C4-2B (cell line): ENCODE data around the gene FAM174C.

Experiments used
- CTCF ChIP-seq: fragments of 450-650 bp; conservative IDR thresholded peaks from 2 replicates; pipeline ENCODE4 v1.5.1; 2017; ENCODE audit warnings: mild to moderate bottlenecking
- ZFX ChIP-seq: fragments of 450-650 bp; IDR thresholded peaks from 2 replicates; pipeline ENCODE4 v1.6.1; 2017

- TF ChIP-seq CTCF, result no peak
- no peak for TF ChIP-seq ZFX
Measured at GRCh38 chr19:1254081-1254527, 21.2 kb upstream of the FAM174C start.
